ENCODE measurements around the gene PVR.

DNA sequence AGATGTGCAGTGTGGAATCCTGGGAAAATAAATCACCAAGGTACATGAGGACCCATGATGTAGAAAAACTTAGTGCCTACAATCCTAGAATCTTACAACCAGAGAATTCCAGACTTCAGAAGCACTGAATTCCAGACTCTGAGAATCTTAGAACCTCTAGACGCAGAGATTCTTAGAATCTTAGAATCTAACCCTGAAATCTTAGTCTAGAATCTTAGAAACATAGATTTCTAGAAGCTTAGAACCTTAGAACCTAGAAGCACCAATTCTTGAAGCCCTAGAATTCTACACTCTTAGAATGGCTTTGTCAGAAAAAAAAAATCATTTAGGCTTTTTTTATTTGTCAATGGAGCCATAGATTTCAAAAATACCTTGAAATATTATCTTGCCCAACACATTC is 61.3 kb downstream of the PVR start:
- TF ChIP-seq YY1 (IDR thresholded peaks at IDR 0.05; ENCODE audit: insufficient read depth, insufficient read length) (no peak), ZNF274 (IDR thresholded peaks at IDR 0.05; ENCODE audit: low read depth, low read length) (no peak), SUZ12 (IDR thresholded peaks at IDR 0.05; ENCODE audit: extremely low read depth, insufficient read depth, insufficient read length) (no peak)

Measured in NT2/D1 (cell line).